Neural cell (in vitro differentiated cells): ENCODE results near the gene FSD2. TPM values are rescaled to one million over a fixed set of nuclear protein-coding genes. Genes with fewer than 3 reads are reported as not detected.

Source experiments
- H2AFZ ChIP-seq: fragments of 200-600, 300-800 bp; sonication (generic), shearing (Covaris generic); 2 replicates; pipeline ENCODE4 v1.6.0; 2014; ENCODE audit warnings: low read depth, mild to moderate bottlenecking, antibody characterized with exemption, low read length, moderate library complexity
- H3F3A ChIP-seq: fragments of 200-600 bp; shearing (Covaris generic); 2 replicates; pipeline ENCODE4 v1.6.1; 2016; ENCODE audit warnings: mild to moderate bottlenecking, moderate library complexity, mixed read lengths, antibody characterized with exemption, low read length; ENCODE audit not compliant: insufficient read depth, poor library complexity, severe bottlenecking
- H3K27ac ChIP-seq: fragments of 200-600, 300-800 bp; sonication (generic), shearing (Covaris generic); 2 replicates; pipeline ENCODE4 v1.5.1; 2014; ENCODE audit warnings: mild to moderate bottlenecking, low read length, moderate library complexity
- H3K27me3 ChIP-seq: fragments of 300-800, 200-600 bp; sonication (generic), shearing (Covaris generic); 2 replicates; pipeline ENCODE4 v1.6.0; 2014; ENCODE audit warnings: mild to moderate bottlenecking, low read depth, low read length, moderate library complexity; ENCODE audit not compliant: insufficient read depth
- H3K36me3 ChIP-seq: fragments of 300-800, 200-600 bp; sonication (generic), shearing (Covaris generic); 2 replicates; pipeline ENCODE4 v1.5.1; 2014; ENCODE audit warnings: mild to moderate bottlenecking, antibody characterized with exemption, low read length, moderate library complexity; ENCODE audit not compliant: insufficient read depth
- H3K4me2 ChIP-seq: fragments of 300-800, 200-600 bp; sonication (generic), shearing (Covaris generic); 2 replicates; pipeline ENCODE4 v1.6.0; 2014; ENCODE audit warnings: mild to moderate bottlenecking, low read length
- H3K4me3 ChIP-seq: fragments of 300-800, 200-600 bp; sonication (generic), shearing (Covaris generic); 2 replicates; pipeline ENCODE4 v1.5.1; 2014; ENCODE audit warnings: mild to moderate bottlenecking, low read length, moderate library complexity
- H3K79me2 ChIP-seq: fragments of 200-600 bp; shearing (Covaris generic); replicated peaks from 2 replicates; pipeline ENCODE4 v1.6.0; 2014; ENCODE audit warnings: mild to moderate bottlenecking, low read length, moderate library complexity; ENCODE audit not compliant: insufficient read depth
- H3K9ac ChIP-seq: fragments of 300-800, 200-600 bp; sonication (generic), shearing (Covaris generic); 2 replicates; pipeline ENCODE4 v1.6.1; 2016; ENCODE audit warnings: mild to moderate bottlenecking, low read length, mixed read lengths
- H3K9me2 ChIP-seq: fragments of 200-600 bp; shearing (Covaris generic); 2 replicates; pipeline ENCODE4 v1.6.1; 2016; ENCODE audit warnings: mild to moderate bottlenecking, low read length, mixed read lengths; ENCODE audit not compliant: insufficient read depth
- H3K9me3 ChIP-seq: fragments of 200-600, 300-800 bp; sonication (generic), shearing (Covaris generic); 2 replicates; pipeline ENCODE4 v1.6.1; 2016; ENCODE audit warnings: mild to moderate bottlenecking, mixed run types, low read length, moderate library complexity, mixed read lengths
- H4K20me1 ChIP-seq: fragments of 200-600 bp; shearing (Covaris generic); 2 replicates; pipeline ENCODE4 v1.6.1; 2016; ENCODE audit warnings: mild to moderate bottlenecking, mixed run types; ENCODE audit not compliant: insufficient read depth
- EP300 ChIP-seq: fragments of 450-650 bp; conservative IDR thresholded peaks from 2 replicates; pipeline ENCODE4 v1.6.1; 2014; ENCODE audit warnings: antibody characterized with exemption, mild to moderate bottlenecking, moderate library complexity; ENCODE audit not compliant: poor library complexity, severe bottlenecking
- EZH2 ChIP-seq: fragments of 200-600, 300-800 bp; shearing (Covaris generic), sonication (generic); IDR thresholded peaks from 2 replicates; pipeline ENCODE4 v1.6.1; 2014; ENCODE audit warnings: antibody characterized with exemption, low read length, borderline replicate concordance, mild to moderate bottlenecking; ENCODE audit not compliant: insufficient read depth, poor library complexity, severe bottlenecking
- MXI1 ChIP-seq: fragments of 450-650 bp; conservative IDR thresholded peaks from 2 replicates; pipeline ENCODE4 v1.6.1; 2014; ENCODE audit warnings: antibody characterized with exemption, mild to moderate bottlenecking; ENCODE audit not compliant: poor library complexity, severe bottlenecking
- POLR2AphosphoS5 ChIP-seq: IDR thresholded peaks from 2 replicates; pipeline ENCODE4 v1.6.1; 2012
- RAD21 ChIP-seq: fragments of 450-650 bp; conservative IDR thresholded peaks from 2 replicates; pipeline ENCODE4 v1.6.1; 2014; ENCODE audit warnings: antibody characterized with exemption, mild to moderate bottlenecking, moderate library complexity
- SMC3 ChIP-seq: fragments of 450-650 bp; conservative IDR thresholded peaks from 2 replicates; pipeline ENCODE4 v1.6.1; 2014; ENCODE audit warnings: antibody characterized with exemption, mild to moderate bottlenecking, moderate library complexity; ENCODE audit not compliant: poor library complexity
- TAF1 ChIP-seq: IDR thresholded peaks from 2 replicates; pipeline ENCODE4 v1.6.1; 2012; ENCODE audit warnings: low read depth
- polyA plus RNA-seq: library from polyadenylated mRNA; depleted of rRNA; stranded (reverse); fragments of >200 nt; gene quantifications from 2 replicates; pipeline ENCODE4 v1.2.3, GENCODE V29; 2014
- TF ChIP-seq, protein P1 (sequence below): fragments of 450-650 bp; IDR thresholded peaks from 2 replicates; pipeline ENCODE4 v1.5.1; 2014; ENCODE audit warnings: antibody characterized with exemption, mild to moderate bottlenecking, moderate library complexity; ENCODE audit not compliant: poor library complexity, severe bottlenecking
- TF ChIP-seq, protein P2 (sequence below): IDR thresholded peaks from 2 replicates; pipeline ENCODE4 v1.6.1; 2012; ENCODE audit warnings: borderline replicate concordance

FSD2 gene
- polyA plus RNA-seq, 1 donor from 2014 or later: not detected

DNA sequence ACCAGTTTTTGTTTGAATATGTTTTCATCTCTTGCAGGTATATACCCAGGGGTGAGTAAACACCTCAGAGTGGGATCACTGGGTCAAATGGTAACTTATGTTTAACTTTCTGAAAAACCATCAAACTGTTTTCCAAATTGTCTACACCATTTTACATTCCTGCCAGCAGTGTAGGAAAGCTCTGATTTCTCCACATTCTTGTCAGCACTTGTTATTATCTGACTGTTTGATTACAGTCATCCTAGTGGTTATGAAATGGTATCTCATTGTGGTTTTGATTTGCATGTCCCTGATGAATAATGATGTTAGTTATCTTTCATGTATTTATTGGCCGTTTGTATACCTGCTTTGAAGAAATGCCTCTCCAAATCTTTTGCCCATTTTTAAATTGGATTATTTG is 13.8 kb downstream of the FSD2 start:
- Histone ChIP-seq H3K4me2 (no peak overlapping the region), H3K4me3 (no peak overlapping the region), H3F3A (no peaks in the 10 kb centered on the region), H3K27ac (no peak overlapping the region), H3K79me2 (no peaks in the 10 kb centered on the region), H3K9me2 (no peaks in the 10 kb centered on the region), H3K36me3 (no peaks in the 10 kb centered on the region), H2AFZ (no peak overlapping the region), H3K9me3 (no peaks in the 10 kb centered on the region), H3K27me3 (no peaks in the 10 kb centered on the region), H4K20me1 (no peaks in the 10 kb centered on the region), H3K9ac (no peak overlapping the region)
- TF ChIP-seq, protein P1, sequence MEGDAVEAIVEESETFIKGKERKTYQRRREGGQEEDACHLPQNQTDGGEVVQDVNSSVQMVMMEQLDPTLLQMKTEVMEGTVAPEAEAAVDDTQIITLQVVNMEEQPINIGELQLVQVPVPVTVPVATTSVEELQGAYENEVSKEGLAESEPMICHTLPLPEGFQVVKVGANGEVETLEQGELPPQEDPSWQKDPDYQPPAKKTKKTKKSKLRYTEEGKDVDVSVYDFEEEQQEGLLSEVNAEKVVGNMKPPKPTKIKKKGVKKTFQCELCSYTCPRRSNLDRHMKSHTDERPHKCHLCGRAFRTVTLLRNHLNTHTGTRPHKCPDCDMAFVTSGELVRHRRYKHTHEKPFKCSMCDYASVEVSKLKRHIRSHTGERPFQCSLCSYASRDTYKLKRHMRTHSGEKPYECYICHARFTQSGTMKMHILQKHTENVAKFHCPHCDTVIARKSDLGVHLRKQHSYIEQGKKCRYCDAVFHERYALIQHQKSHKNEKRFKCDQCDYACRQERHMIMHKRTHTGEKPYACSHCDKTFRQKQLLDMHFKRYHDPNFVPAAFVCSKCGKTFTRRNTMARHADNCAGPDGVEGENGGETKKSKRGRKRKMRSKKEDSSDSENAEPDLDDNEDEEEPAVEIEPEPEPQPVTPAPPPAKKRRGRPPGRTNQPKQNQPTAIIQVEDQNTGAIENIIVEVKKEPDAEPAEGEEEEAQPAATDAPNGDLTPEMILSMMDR: no peak

DNA sequence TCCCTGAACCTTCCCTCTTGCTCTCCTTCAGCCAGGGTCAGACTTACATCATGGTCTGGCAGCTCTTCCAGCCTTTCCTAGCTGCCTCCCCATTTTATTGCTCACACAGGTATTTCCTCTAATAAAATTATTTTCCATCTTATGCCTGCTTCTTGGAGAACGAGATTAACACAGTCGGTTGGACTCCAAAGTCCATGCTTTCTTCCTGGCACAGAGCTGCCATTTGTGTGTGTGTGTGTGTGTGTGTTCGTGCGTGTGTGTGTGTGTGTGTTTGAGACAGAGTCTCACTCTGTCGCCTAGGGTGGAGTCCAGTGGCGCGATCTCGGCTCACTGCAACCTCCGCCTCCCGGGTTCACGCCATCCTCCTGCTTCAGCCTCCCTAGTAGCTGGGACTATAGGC is 15.5 kb downstream of the FSD2 start:
- Histone ChIP-seq H3K9me2 (no peaks in the 10 kb centered on the region), H3K27me3 (no peaks in the 10 kb centered on the region), H3K4me3 (no peak overlapping the region), H2AFZ (no peak overlapping the region), H4K20me1 (no peaks in the 10 kb centered on the region), H3K9ac (no peak overlapping the region), H3F3A (no peaks in the 10 kb centered on the region), H3K79me2 (no peaks in the 10 kb centered on the region), H3K36me3 (no peaks in the 10 kb centered on the region), H3K27ac (no peak overlapping the region), H3K9me3 (no peaks in the 10 kb centered on the region), H3K4me2 (no peak overlapping the region)
- TF ChIP-seq, protein P1: no peak
- TF ChIP-seq, protein P2, sequence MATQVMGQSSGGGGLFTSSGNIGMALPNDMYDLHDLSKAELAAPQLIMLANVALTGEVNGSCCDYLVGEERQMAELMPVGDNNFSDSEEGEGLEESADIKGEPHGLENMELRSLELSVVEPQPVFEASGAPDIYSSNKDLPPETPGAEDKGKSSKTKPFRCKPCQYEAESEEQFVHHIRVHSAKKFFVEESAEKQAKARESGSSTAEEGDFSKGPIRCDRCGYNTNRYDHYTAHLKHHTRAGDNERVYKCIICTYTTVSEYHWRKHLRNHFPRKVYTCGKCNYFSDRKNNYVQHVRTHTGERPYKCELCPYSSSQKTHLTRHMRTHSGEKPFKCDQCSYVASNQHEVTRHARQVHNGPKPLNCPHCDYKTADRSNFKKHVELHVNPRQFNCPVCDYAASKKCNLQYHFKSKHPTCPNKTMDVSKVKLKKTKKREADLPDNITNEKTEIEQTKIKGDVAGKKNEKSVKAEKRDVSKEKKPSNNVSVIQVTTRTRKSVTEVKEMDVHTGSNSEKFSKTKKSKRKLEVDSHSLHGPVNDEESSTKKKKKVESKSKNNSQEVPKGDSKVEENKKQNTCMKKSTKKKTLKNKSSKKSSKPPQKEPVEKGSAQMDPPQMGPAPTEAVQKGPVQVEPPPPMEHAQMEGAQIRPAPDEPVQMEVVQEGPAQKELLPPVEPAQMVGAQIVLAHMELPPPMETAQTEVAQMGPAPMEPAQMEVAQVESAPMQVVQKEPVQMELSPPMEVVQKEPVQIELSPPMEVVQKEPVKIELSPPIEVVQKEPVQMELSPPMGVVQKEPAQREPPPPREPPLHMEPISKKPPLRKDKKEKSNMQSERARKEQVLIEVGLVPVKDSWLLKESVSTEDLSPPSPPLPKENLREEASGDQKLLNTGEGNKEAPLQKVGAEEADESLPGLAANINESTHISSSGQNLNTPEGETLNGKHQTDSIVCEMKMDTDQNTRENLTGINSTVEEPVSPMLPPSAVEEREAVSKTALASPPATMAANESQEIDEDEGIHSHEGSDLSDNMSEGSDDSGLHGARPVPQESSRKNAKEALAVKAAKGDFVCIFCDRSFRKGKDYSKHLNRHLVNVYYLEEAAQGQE: no peak
- TF ChIP-seq RAD21 (no peak), SMC3 (no peak), MXI1 (no peak), EP300 (no peak), POLR2AphosphoS5 (no peak), EZH2 (no peak), TAF1 (no peak)
